CD4-positive, alpha-beta T cell (primary cell): ENCODE measurements around the gene UBA1. TPM values are rescaled to one million over a fixed set of nuclear protein-coding genes. Genes with fewer than 3 reads are reported as not detected.

Experiments used
- ATAC-seq: fragments of 200-7000 bp; cut with Tn5 transposase; one replicate; pipeline ENCODE4 v1.10.0; 2022; ENCODE audit warnings: mild to moderate bottlenecking; ENCODE audit not compliant: poor library complexity
- CTCF ChIA-PET: fragments of 350-600 bp; sonication (Branson Sonifier 250); formaldehyde crosslinking; loops from one replicate; lab custom pipeline; 2021; ENCODE audit warnings: antibody characterized with exemption, inconsistent platforms; lab: Charles Lee
- POLR2A ChIA-PET: fragments of 350-600 bp; sonication (Branson Sonifier 250); formaldehyde crosslinking; loops from one replicate; lab custom pipeline; 2021; ENCODE audit warnings: antibody characterized with exemption, inconsistent platforms; lab: Charles Lee
- DNase-seq, 14 experiments: peaks; one replicate each; pipeline ENCODE4 v3.0.0-alpha.2; 2013 to 2020; ENCODE audit warnings: mixed read lengths in 2 of 14
- H3K27ac ChIP-seq, 2 donors: one replicate each; pipeline versions ENCODE4 v1.5.1 to v1.7.0; 2013; ENCODE audit warnings: low read length in 2 of 2, low read depth in 1 of 2, mild to moderate bottlenecking in 1 of 2
- H3K27me3 ChIP-seq, 2 experiments: 1 replicate in 1 of 2; 2 replicates in 1 of 2; pipeline versions ENCODE4 v1.6.1 to v1.7.0; 2013; ENCODE audit warnings: low read length in 2 of 2, control low read depth in 1 of 2, mild to moderate bottlenecking in 1 of 2, moderate library complexity in 1 of 2; ENCODE audit not compliant: insufficient read depth in 2 of 2, control insufficient read depth in 1 of 2
- H3K36me3 ChIP-seq: one replicate; pipeline ENCODE4 v1.6.1; 2013; ENCODE audit warnings: low read length, control low read depth; ENCODE audit not compliant: insufficient read depth
- H3K4me1 ChIP-seq: one replicate; pipeline ENCODE4 v1.6.1; 2013; ENCODE audit warnings: low read length, control low read depth; ENCODE audit not compliant: insufficient read depth
- H3K4me3 ChIP-seq: one replicate; pipeline ENCODE4 v1.5.1; 2013; ENCODE audit warnings: mild to moderate bottlenecking, low read length, moderate library complexity
- H3K9me3 ChIP-seq, 2 experiments: 1 replicate in 1 of 2; 2 replicates in 1 of 2; pipeline versions ENCODE4 v1.6.1 to v1.7.0; 2013; ENCODE audit warnings: low read length in 2 of 2, mild to moderate bottlenecking in 2 of 2, control low read depth in 1 of 2, moderate library complexity in 1 of 2; ENCODE audit not compliant: control insufficient read depth in 1 of 2, insufficient read depth in 1 of 2
- H3K27ac Mint-ChIP-seq: one replicate; pipeline ENCODE4 v1.8.0; 2020; ENCODE audit warnings: mixed read lengths
- H3K27me3 Mint-ChIP-seq: one replicate; pipeline ENCODE4 v1.8.0; 2021; ENCODE audit warnings: mixed read lengths
- H3K36me3 Mint-ChIP-seq: one replicate; pipeline ENCODE4 v1.8.0; 2021; ENCODE audit warnings: low read depth, mixed read lengths
- H3K4me1 Mint-ChIP-seq: one replicate; pipeline ENCODE4 v1.8.0; 2021; ENCODE audit warnings: low read depth, mixed read lengths
- H3K4me3 Mint-ChIP-seq: one replicate; pipeline ENCODE4 v1.8.0; 2020; ENCODE audit warnings: mild to moderate bottlenecking, mixed read lengths
- H3K9me3 Mint-ChIP-seq: one replicate; pipeline ENCODE4 v1.8.0; 2020; ENCODE audit warnings: mixed read lengths
- CTCF ChIP-seq: fragments of 200-600 bp; IDR thresholded peaks from one replicate; pipeline ENCODE4 v1.8.0; 2022; ENCODE audit warnings: antibody characterized with exemption, mild to moderate bottlenecking
- intact Hi-C, 2 experiments: fragments of 100-400 bp; cut with DNase I in 1 of 2; cut with micrococcal nuclease in 1 of 2; formaldehyde crosslinking; loops; one replicate each; pipeline versions ENCODE4 v1.15.1 to v1.9.0; 2023 to 2025; cut with DNase I, micrococcal nuclease
- total RNA-seq, 174 experiments: library from RNA in 2 of 174; stranded (reverse) in 2 of 174; gene quantifications; one replicate each; pipeline ENCODE4 v1.2.3 and lab custom pipeline; 2021 to 2026

Gene UBA1
- total RNA-seq, 2 experiments from 2014 or later, result 70.0 to 72.1 TPM

- ATAC-seq, result no peak
- H3K4me3 Mint-ChIP-seq, result no peak overlapping the region
- peaks cover 10% of the 10 kb centered on the region for H3K4me1 ChIP-seq
- POLR2A ChIA-PET, result interaction anchor here (2.0 kb wide), 1 partner anchor 11 kb away, joined by 9 read pairs; the partner anchor contains the start of gene CDK16
- no peak for DNase-seq
- no peak overlapping the region for H3K27ac Mint-ChIP-seq
- TF ChIP-seq CTCF, result no peak
- peaks cover 59% of the 10 kb centered on the region for H3K36me3 Mint-ChIP-seq
- peaks cover 42% of the 10 kb centered on the region for H3K36me3 ChIP-seq
- H3K27ac ChIP-seq, result no peak overlapping the region
- no peak overlapping the region for H3K4me3 ChIP-seq
- no peaks in the 10 kb centered on the region for H3K27me3 ChIP-seq
- no peaks in the 10 kb centered on the region for H3K9me3 ChIP-seq
- no peaks in the 10 kb centered on the region for H3K27me3 Mint-ChIP-seq
- peaks cover 14% of the 10 kb centered on the region for H3K4me1 Mint-ChIP-seq
- CTCF ChIA-PET, result no interaction called here
- intact Hi-C loops, result no loop called here
- H3K9me3 Mint-ChIP-seq, result no peaks in the 10 kb centered on the region
Measured at GRCh38 chrX:47229427-47229826, 35.8 kb downstream of the UBA1 start.

- H3K27ac ChIP-seq, result no peak overlapping the region
- H3K9me3 Mint-ChIP-seq, result no peaks in the 10 kb centered on the region
- no peak overlapping the region for H3K4me3 ChIP-seq
- no peaks in the 10 kb centered on the region for H3K27me3 ChIP-seq
- H3K4me3 Mint-ChIP-seq, result peak overlapping the region; percentile 14
- no peaks in the 10 kb centered on the region for H3K9me3 ChIP-seq
- no peak for DNase-seq
- H3K36me3 ChIP-seq, result peaks cover 33% of the 10 kb centered on the region
- peaks cover 50% of the 10 kb centered on the region for H3K36me3 Mint-ChIP-seq
- H3K27me3 Mint-ChIP-seq, result no peaks in the 10 kb centered on the region
- H3K27ac Mint-ChIP-seq, result peak overlapping the region; percentile 53
- peaks cover 10% of the 10 kb centered on the region for H3K4me1 ChIP-seq
- POLR2A ChIA-PET, result interaction anchor here (3.5 kb wide), 1 partner anchor 10 kb away, joined by 137 read pairs; the partner anchor contains the start of gene CDK16
- peaks cover 19% of the 10 kb centered on the region for H3K4me1 Mint-ChIP-seq
- intact Hi-C loops, result loop anchor here in 1 of 2 experiments (1.0 to 5.0 kb wide), 2 partner anchors 10 to 152 kb away; no protein-coding TSS in a partner anchor
- no peak for ATAC-seq
- no peak for TF ChIP-seq CTCF
- CTCF ChIA-PET, result no interaction called here
Measured at GRCh38 chrX:47230136-47230868, 36.7 kb downstream of the UBA1 start.

- ChIA-PET CTCF (no interaction called here), POLR2A (interaction anchor here (3.5 kb wide), 1 partner anchor 11 kb away, joined by 137 read pairs; the partner anchor contains the start of gene CDK16)
- intact Hi-C loops, result loop anchor here in 1 of 2 experiments (5.0 kb wide), 1 partner anchor 151 kb away; no protein-coding TSS in a partner anchor
Measured at GRCh38 chrX:47231167-47231566, 37.5 kb downstream of the UBA1 start.

More at GRCh38 chrX:47231167-47231566, 37.5 kb downstream of the UBA1 start:
- Histone ChIP-seq H3K4me1 (peaks cover 10% of the 10 kb centered on the region), H3K27ac (no peak overlapping the region), H3K27me3 (no peaks in the 10 kb centered on the region), H3K4me3 (no peak overlapping the region), H3K9me3 (no peaks in the 10 kb centered on the region), H3K36me3 (peaks cover 24% of the 10 kb centered on the region)
- Mint-ChIP-seq H3K9me3 (no peaks in the 10 kb centered on the region), H3K27me3 (no peaks in the 10 kb centered on the region), H3K4me3 (peak overlapping the region; percentile 60), H3K4me1 (peaks cover 28% of the 10 kb centered on the region), H3K27ac (peak overlapping the region; percentile 93), H3K36me3 (peaks cover 41% of the 10 kb centered on the region)
- TF ChIP-seq CTCF, result no peak
- no peak for DNase-seq
- ATAC-seq, result no peak
